SKM-1 (cell line): Measurements from ENCODE around the gene ZNF580.
A peak's percentile ranks its signal among the peaks of the same experiment; 100 is the strongest.

Experiments
- DNase-seq: peaks from one replicate; lab custom pipeline; 2025; ENCODE audit not compliant: unreplicated experiment; lab: John Stamatoyannopoulos, UW

Gene ZNF580

DNA sequence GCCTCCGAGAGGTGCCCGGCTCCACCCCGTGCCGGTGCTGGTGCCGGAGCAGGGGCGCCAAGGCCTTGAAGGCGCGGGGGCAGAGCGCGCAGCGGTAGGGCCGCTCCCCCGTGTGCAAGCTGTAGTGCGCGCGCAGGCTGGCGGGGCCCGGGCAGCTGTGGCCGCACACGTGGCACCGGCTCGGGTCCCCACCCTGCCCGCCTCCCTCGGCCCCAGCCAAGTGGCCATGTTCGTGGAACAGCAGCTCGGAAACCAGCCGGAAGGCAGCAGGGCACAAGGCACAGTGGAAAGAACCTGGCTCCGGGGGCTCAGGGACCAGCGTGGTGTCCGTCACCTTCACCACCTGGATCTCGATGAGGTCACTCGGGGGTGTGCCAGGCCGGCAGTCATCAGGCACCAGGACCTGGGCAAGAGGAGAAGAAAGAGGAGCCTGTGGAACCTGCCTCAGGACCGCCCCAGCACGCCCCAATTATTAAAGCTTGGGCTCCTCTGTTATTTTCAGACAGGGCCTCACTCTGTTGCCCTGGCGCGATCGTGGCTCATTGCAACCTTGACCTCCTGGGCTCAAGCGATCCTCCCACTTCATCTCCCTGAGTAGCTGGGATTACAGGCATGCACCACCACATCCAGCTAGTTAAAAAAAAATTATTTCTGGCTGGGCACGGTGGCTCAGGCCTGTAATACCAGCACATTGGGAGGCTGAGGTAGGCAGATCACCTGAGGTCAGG is 18.4 kb upstream of the ZNF580 start:
- no peak for DNase-seq

DNA sequence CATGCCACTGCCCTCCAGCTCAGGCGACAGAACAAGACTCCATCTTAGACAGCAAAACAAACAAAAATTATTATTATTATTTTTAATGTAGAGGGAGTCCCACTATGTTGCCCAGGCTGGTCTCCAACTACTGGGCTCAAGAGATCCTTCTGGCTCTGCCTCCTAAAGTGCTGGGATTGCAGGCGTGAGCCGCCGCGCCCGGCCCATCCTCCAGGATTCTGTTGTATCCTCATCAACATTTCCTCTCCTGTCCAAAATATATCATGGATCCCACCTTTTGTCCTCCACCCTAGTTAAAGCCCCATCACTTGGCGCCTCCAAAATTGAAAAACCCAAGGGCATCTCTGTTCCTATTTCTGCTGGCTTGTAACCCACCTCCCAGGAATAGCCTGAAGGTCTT is 17.7 kb upstream of the ZNF580 start:
- no peak for DNase-seq

DNA sequence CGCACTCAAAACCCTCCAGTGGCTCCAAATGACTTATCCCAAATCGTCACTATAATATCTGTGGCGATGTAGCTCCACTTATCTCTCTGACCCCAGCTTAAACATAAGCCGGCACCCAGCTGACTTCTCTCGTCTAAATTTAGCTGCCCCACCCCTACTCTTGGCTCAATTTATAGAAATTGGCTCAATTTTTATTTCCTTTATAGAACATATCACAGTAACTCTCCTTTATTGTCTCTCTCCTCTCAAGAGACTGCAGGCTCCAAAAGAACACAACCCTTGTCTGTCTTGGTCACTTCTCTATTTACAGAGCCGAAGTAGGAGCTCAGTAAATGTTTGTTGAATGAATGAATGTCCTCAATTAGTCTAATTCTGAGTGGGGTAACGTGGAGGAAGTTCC is 17.2 kb upstream of the ZNF580 start:
- no peak for DNase-seq

DNA sequence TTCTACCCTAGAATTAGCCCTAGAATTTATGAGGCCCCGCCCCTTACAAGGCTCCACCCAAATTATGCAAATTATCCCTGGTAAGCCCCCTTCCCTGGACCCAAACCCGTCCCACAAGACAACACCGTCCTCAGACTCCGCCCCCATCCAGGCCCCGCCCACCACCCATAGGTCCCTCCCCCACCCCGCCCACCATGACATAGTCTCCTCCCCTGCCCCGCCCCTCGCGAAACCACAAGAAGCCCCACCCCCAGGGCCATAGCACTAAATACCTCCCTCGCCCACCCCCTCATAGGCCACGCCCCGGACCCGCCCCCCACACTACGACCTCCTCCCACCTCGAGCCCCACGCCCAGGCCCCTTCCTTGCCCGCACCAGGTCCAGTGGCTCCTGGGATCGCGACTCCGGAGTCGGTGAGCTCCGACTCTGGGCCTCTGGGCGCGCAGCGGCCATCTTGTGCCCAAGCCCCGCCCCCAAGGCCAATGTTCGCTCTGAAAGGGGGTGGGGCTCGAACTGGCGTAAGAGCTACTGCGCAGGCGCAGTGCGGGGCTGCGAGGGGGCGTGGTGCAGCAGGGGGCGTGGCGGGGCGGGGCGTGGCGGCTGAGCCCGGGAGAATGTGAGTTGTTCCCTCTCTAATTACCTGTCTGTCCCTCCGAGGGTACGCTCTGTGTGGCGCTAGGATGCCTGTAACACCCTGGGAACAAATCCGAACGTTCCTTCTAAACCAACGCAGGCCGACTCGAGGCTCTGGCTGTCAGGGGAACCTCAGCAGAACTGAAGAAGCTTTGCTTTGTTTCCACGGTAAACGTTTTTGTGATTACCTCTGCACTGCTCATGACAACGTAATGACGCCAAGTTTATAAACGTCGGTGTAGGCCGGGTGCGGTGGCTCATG is 16.4 kb upstream of the ZNF580 start, which contains the start of gene ZNF784:
TSS of gene ZNF784 (minus strand) at position 458 of the 895 bp plus-strand sequence. CDS start at position 453, 5 bp downstream.
- DNase-seq: peak; percentile 37

DNA sequence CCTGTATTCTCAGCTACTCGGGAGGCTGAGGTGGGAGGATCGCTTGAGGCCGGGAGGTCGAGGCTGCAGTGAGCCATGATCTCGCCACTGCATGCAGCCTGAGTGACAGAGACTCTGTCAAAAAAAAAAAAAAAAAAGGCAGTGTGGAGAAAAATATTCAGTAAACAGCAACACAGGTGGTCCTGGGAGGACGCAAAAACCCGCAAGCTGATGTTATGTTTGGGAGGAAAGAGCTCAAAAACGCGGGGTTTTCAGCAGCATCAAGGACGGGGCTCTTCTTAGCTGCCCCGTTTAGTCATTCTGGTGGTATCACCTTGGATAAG is 15.8 kb upstream of the ZNF580 start:
- no peak for DNase-seq

DNA sequence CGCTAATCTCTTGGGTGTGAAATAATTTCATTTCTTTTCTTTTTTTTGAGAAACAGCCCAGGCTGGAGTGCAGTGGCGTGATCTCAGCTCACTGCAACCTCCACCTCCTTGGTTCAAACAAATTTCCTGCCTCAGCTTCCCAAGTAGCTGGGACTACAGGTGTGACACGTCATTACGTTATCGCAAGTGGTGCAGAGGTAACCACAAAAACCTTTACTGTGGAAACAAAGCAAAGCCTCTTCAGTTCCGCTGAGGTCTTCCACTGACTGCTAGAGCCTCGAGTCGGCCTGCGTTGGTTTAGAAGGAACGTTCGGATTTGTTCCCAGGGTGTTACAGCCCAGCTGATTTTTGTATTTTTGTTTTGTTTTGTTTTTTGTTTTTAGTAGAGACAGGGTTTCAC is 14.5 kb upstream of the ZNF580 start:
- no peak for DNase-seq

DNA sequence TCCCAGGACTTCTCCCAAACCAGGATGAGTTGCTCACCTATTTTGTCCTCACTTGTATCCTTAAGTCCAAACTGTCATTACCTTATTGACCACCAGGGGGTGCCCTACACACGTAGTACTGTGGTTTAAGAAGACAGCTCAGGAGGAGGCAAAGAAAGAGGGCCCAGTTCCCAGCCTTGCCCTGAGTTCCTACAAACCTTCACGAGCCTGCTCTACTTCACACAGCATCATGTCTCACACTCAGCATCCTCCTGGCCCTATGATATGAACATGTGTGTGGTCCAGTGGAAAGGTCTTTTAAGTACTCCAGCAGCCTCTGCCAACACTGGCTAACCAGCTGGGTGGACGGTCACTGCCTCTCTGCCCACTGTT is 8.4 kb upstream of the ZNF580 start:
- DNase-seq: peak; percentile 15

DNA sequence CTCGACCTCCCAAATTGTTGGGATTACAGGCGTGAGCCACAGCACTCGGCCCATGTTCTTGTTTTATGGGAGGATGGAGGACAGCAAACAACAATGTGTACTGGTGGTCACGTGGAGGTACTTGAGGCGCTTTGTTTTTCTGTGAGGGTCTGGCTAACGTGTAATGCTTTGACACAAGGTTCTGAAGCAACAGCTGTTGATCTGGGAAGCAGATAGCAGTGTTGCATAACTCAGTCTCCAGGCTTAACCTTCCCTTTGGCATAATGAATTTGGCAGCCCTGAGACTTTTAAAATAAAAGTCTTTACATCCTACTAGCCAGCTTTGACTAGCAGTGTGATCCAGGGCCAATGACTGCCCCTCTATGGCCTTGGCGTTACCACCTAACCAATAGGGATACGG is 6.9 kb upstream of the ZNF580 start:
- no peak for DNase-seq

DNA sequence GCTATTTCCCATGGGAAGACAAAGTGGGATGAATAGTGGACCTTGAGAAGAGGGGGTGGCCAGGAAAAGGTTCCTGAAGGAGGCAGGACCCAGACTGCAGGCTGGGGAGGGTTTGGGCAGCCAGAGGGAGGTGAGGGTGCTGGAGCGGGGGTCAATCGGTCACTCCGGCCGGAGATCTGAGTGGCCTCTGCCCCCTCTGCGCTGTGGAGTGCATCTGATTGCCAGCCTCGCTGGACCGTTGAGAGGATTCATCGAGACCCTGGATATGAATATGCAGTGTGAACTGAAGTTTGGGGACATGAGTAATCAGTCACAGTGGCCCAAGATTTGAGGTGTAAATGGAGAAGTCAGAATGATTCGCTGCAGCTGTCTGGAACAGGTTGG is 5.5 kb upstream of the ZNF580 start:
- DNase-seq: no peak

DNA sequence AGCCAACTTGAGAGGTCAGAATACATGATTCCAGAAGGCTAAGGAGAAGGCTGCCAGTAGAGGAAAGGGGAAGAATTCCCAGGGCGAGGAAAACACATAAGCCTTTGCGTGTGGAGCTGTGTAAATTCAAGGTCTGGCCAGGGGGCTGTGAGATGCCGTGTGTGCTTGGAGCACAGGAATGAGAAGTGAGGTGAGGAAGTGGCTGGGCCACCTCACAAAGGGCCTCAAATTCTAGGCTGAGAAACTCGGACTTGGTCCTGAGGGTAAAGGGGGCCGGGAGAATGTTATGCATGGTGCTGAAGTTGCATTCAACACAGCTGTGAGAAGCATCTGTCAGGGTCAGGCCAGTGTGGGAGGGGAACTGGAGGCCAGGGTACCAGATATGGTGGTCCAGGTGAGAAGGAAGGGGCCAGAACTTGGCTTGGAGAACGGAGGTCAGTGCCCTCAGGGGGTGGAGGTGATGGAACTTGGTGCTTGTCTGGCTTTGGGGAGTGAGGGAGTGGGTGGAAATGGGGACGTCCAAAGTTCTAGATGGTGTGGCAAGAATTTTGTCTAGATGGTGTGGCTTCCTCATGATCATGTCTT is 4.9 kb upstream of the ZNF580 start:
- no peak for DNase-seq

DNA sequence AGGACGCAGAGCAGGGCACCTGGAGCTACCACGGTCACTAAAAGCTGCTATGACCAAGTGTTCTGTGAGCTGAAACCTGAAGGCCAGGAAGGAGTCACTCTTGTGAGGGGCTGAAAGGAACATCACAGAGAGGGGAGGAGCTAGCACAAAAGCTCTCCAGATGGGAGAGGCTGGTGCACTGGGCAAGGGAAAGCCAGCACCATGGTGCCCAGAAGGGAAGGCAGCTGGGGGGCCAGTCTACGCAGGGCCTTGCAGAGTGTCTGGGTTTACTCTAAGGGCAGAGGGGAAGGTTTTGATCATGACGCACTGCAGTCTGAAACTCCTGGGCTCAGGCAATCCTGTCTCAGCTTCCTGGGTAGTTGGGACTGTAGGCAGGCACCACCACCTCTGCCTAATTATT is 4.1 kb upstream of the ZNF580 start:
- DNase-seq: no peak

DNA sequence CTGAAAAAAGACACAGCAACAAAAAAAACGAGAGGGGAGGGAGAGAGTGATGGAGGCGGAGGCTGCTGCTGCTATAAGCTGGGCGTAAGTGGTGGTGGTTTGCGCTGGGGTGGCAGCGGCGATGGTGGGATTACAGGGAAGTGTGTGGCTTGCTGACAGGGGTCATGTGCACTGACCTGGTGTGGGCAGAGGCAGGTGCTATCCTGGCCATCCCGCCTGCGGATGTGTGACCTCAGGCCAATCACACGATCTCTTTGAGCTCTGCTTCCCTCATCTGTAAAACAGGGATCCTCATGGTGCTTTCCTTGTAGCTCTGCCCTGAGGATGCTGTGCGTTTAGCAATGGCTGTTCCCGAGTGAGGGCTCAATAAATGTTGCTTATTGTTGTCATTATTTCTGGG is 3.3 kb upstream of the ZNF580 start:
- DNase-seq: no peak

DNA sequence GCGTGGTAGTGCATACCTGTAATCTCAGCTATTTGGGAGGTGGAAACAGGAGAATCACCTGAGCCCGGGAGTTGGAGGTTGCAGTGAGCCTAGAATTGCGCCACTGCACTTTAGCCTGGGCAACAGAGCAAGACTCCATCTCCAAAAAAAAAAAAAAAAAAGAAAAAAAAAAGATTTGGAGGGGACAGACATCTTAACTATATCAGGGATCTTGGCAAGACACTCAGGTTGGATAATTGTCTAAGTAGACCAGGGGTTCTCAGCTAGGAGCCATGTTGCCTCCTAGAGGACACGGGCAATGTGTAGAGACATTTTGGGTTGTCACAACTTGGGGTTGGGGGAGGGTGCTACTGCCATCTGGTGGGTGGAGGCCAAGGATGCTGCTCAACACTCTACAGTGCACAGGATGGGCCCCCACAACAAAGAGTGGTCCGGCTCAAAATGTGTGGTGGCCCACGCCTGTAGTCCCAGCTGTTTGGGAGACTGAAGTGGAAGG is 1.9 kb upstream of the ZNF580 start:
- peak; percentile 11 for DNase-seq

DNA sequence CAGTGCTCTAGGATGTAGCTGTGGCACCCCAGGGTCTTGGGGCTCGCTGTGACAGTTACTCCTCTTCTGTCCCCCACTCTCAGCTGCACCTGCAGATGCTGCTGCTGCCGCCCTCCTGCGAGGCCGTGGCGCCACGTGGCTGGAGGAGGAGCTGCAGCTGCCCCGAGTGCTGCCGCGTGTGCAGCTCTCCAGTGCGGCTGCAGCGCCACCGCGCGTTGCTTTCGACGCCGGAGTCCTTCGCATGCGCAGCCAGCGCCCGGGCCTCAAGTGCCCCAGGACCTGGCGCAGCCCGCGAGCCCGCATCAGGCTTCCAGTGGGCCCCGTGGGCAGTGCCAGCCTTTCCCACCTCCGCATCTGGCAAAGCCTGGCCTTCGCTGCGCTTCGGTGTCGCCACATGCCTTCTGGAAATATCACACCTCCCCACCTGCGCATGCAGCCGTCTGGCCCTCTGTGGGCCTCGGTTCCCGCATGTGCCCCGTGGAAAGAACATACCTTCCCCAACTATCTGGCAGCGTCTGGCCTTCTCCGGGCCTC is 692 bp upstream of the ZNF580 start:
- DNase-seq: no peak

DNA sequence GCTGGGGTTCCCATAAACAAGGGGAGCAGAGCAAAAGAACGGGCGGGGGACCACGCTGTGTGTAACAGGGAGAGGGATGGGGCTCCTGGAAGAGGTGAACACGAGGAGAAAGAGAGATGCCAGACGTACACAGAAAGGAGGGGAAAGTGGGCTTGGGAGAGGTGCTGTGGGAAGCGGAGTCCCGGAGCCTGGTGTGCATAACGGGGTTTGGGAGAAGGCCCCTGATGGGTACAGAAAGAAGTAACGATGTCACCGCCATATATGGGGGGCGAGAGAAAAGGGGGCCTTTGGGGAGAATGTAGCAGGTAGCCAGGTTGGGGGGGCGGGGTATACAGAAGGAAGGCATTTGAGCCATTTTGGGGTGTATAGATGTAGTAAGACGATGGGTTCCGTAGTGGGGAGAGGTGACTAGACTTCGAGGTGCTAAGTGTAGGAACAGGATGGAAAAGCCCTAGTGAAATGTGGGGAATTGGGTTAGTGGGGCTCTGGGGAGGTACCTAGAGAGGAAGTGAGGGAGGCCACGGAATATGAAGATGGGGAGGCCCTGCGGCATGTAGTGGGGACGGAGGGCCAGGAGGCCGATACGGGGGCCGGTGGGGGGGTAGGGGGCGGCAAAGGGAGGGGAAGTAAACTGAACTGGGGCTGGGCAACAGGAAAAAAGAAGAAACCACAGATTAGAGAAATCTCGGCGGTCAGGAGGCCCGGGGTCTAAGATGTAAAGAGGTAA is 787 bp downstream of the ZNF580 start:
- no peak for DNase-seq

DNA sequence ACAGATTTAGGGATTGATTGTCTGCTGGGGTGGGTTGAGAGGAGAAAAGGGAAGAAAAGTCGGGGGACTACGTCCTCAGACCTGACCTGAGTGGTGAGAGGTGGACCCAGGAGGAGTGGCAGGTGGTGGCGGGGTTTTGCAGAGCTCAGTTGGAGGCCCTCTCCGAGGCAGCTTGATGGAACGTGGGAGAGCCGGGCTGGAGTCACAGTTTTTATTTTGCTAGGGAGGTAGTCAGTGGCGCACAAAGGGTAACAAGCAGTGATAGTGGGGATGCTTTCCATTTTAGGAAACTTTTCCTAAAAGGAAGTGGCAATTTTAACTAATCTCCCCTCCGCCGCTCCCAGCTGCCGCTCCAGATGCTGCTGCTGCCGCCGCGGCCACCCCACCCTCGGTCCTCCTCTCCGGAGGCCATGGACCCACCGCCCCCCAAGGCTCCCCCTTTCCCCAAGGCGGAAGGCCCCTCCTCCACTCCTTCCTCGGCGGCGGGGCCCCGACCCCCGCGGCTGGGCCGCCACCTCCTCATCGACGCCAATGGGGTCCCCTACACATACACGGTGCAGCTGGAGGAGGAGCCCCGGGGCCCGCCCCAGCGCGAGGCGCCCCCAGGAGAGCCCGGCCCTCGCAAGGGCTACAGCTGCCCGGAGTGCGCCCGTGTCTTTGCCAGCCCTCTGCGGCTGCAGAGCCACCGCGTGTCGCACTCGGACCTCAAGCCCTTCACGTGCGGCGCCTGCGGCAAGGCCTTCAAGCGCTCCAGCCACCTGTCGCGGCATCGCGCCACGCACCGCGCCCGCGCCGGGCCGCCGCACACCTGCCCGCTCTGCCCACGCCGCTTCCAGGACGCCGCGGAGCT is 1.6 kb downstream of the ZNF580 start:
- DNase-seq: no peak

DNA sequence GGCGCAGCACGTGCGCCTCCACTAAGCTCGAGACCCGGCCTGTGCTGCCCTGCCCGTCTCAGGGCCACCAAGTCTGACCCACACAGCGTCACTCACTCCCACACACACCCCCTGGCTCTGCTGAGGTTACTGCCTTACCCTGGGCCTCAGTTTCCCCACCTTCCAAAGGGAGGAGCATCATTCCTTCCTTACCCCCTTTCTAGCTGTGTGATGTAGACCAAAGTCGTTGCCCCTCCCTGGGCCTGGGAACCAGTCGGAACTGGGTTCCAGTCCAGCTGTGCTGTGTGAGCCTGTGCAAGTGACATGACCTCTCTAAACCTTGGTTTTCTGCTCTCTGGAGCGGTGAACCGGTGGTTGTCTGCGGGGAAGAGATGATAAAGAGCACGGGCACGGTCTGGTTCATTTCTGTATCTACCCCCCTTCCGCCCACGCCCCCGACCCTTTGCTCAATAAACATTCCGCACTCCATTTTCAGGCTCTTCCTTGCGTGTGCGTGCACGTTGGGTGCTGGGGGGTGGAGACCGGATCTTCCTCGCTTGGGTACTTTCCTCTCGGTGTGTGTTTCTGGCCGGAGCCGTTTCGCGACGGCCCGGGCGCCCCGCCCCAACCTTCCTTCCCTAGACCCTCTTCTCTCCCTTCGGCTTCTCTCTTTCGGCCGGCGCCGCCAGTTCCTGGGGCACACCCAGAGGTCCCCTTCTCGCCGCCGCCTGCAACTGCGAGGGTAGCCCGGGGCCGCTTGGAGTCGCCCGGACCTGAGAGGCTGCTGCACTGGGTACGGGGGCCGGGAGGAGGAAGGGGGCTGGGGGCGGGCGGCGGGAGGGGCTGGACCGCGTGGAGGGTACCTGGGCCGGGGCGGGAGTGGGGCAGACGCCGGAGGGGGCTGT is 2.4 kb downstream of the ZNF580 start, which contains the start of gene ZNF581:
TSS of gene ZNF581 (plus strand) at position 647 of the 884 bp plus-strand sequence. CDS start 923 bp downstream, outside the sequence.
- peak; percentile 5 for DNase-seq

DNA sequence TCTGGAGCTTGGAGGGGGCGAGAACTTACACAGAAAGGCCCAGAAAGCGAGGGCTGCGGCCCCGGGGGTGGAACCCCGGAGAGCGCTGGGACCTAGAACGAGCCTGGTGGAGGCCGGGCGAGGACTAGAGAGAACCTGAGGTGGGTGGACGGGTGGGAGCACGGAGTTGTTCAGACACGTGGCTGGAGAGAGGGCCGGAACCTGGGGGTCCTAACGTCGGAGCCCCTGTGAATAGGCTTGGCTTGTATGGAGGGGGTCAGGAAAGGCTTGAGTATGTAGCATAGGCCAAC is 3.0 kb downstream of the ZNF580 start:
- no peak for DNase-seq

DNA sequence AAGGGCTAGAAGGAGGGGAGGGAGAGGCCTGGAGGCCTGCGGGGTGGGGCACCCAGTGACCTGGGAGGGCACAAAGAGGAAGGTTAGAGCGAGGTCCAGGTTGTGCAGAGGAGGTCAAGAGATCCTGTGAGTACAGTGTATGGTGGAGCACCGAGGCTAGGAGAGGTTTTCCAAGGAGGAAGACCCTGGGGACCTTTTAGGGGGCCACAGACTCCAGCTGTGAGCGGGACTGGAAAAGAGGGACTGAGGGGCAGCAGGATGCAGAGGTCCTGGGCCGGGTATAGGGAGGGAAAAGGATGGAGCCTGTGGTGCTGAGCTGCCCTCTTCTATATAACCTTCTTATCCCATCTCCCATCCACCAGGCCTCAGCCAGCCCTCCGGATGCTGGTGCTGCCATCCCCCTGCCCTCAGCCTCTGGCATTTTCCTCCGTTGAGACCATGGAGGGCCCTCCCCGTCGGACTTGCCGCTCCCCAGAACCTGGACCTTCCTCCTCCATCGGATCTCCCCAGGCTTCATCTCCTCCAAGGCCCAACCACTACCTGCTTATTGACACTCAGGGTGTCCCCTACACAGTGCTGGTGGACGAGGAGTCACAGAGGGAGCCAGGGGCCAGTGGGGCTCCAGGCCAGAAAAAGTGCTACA is 3.5 kb downstream of the ZNF580 start:
- no peak for DNase-seq
